Astrocyte (in vitro differentiated cells and primary cell): Measurements from ENCODE around the gene MDK. TPM values are rescaled to one million over a fixed set of nuclear protein-coding genes. Genes with fewer than 3 reads are reported as not detected.

Experiments
- DNase-seq: peaks from one replicate; pipeline ENCODE4 v3.0.0-alpha.2; 2010; ENCODE audit warnings: low read depth
- FAIRE-seq: peaks from 2 replicates; lab custom pipeline; 2011; peaks lifted over from hg19 to GRCh38; lab: Jason Lieb, UNC
- H2AFZ ChIP-seq: 2 replicates; pipeline ENCODE4 v1.6.0; 2012; ENCODE audit warnings: low read depth, low read length, inconsistent platforms
- H3K27ac ChIP-seq: 2 replicates; pipeline ENCODE4 v1.5.1; 2011; ENCODE audit warnings: low read depth, low read length, inconsistent platforms
- H3K27me3 ChIP-seq: 2 replicates; pipeline ENCODE4 v1.6.0; 2011; ENCODE audit warnings: low read length, inconsistent platforms; ENCODE audit not compliant: insufficient read depth
- H3K36me3 ChIP-seq: 2 replicates; pipeline ENCODE4 v1.5.1; 2011; ENCODE audit warnings: low read length, inconsistent platforms; ENCODE audit not compliant: insufficient read depth
- H3K4me1 ChIP-seq: 2 replicates; pipeline ENCODE4 v1.5.1; 2011; ENCODE audit warnings: low read length, inconsistent platforms; ENCODE audit not compliant: insufficient read depth
- H3K4me2 ChIP-seq: 2 replicates; pipeline ENCODE4 v1.6.0; 2012; ENCODE audit warnings: low read length, inconsistent platforms
- H3K4me3 ChIP-seq: 2 replicates; pipeline ENCODE4 v1.5.1; 2011; ENCODE audit warnings: low read depth, mild to moderate bottlenecking, low read length, inconsistent platforms; ENCODE audit not compliant: insufficient read depth
- H3K79me2 ChIP-seq: 2 replicates; pipeline ENCODE4 v1.6.0; 2012; ENCODE audit warnings: mild to moderate bottlenecking, low read length, inconsistent platforms; ENCODE audit not compliant: insufficient read depth
- H3K9ac ChIP-seq: 2 replicates; pipeline ENCODE4 v1.6.0; 2012; ENCODE audit warnings: mild to moderate bottlenecking, low read length, inconsistent platforms
- H3K9me3 ChIP-seq: 2 replicates; pipeline ENCODE4 v1.5.1; 2012; ENCODE audit warnings: low read depth, mild to moderate bottlenecking, low read length, inconsistent platforms; ENCODE audit not compliant: insufficient read depth
- H4K20me1 ChIP-seq: 2 replicates; pipeline ENCODE4 v1.6.0; 2012; ENCODE audit warnings: low read length, inconsistent platforms; ENCODE audit not compliant: insufficient read depth
- H3K27ac Mint-ChIP-seq: one replicate; pipeline ENCODE4 v1.8.0; 2021; ENCODE audit warnings: mild to moderate bottlenecking, mixed read lengths; ENCODE audit not compliant: unreplicated experiment
- H3K27me3 Mint-ChIP-seq: one replicate; pipeline ENCODE4 v1.8.0; 2021; ENCODE audit warnings: low read depth, mixed read lengths; ENCODE audit not compliant: unreplicated experiment
- H3K36me3 Mint-ChIP-seq: one replicate; pipeline ENCODE4 v1.8.0; 2021; ENCODE audit warnings: low read depth, mixed read lengths; ENCODE audit not compliant: unreplicated experiment
- H3K4me1 Mint-ChIP-seq: one replicate; pipeline ENCODE4 v1.8.0; 2021; ENCODE audit warnings: low read depth, mixed read lengths; ENCODE audit not compliant: unreplicated experiment
- H3K4me3 Mint-ChIP-seq: one replicate; pipeline ENCODE4 v1.8.0; 2021; ENCODE audit warnings: mild to moderate bottlenecking, moderate library complexity, mixed read lengths; ENCODE audit not compliant: unreplicated experiment
- H3K9me3 Mint-ChIP-seq: one replicate; pipeline ENCODE4 v1.8.0; 2021; ENCODE audit warnings: mild to moderate bottlenecking, mixed read lengths; ENCODE audit not compliant: unreplicated experiment
- EZH2 ChIP-seq: IDR thresholded peaks from 2 replicates; pipeline ENCODE4 v1.6.1; 2012; ENCODE audit warnings: mild to moderate bottlenecking, low read length, inconsistent platforms; ENCODE audit not compliant: insufficient read depth
- total RNA-seq: library from RNA; stranded (reverse); gene quantifications from 2 replicates; pipeline ENCODE4 v1.2.1, GENCODE V29; 2021
- TF ChIP-seq, protein P1 (sequence below): IDR thresholded peaks from 2 replicates; pipeline ENCODE4 v1.5.1; 2011; ENCODE audit warnings: low read depth, mild to moderate bottlenecking, inconsistent platforms, low read length, moderate library complexity; ENCODE audit not compliant: insufficient read depth

The MDK gene
- total RNA-seq, 1 donor from 2014 or later: 325 TPM

DNA sequence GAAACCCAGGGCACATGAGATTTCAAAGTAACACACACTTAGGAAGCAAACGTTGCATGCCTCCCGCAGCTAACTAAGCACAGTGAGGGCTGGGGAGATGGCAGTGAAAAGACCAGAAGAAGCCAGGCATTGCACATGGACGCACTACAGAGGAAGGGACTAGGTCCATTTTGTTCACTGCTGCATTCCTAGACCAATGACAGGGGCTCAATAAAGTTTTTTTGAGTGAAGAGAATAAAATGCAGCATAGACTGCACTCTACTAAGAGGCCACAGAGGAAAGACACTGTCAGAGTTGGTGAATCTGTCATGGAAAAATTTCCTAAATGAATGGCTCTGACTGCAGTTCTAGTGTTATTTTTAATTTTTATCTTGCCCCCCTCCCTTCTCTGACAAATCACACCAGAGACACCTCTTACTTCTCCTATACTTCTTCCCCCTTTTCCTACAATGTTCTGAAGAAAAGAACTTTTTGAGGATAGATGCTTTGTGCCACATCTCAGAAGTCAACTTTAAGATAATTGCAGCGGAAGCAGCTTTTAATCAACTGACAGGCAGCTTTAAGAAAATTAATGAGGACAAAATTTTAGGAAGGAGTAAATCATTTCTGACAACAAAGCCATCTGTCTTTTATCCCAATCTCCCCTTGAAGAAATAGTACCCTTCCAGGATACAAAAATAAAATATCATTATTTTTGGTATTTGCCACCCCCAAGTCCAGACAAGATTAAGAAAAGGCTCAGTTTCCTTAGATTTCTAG lies 44.9 kb downstream of the MDK start:
- peaks cover 10% of the 10 kb centered on the region for H3K36me3 ChIP-seq
- no peak overlapping the region for H3K27ac Mint-ChIP-seq
- peaks cover 6% of the 10 kb centered on the region for H4K20me1 ChIP-seq
- no peaks in the 10 kb centered on the region for H3K27me3 ChIP-seq
- no peak overlapping the region for H3K4me2 ChIP-seq
- DNase-seq (no peak), FAIRE-seq (no peak)
- H3K4me3 ChIP-seq: no peak overlapping the region
- H3K4me3 Mint-ChIP-seq: no peak overlapping the region
- no peak overlapping the region for H3K9ac ChIP-seq
- TF ChIP-seq EZH2: no peak
- TF ChIP-seq, protein P1, sequence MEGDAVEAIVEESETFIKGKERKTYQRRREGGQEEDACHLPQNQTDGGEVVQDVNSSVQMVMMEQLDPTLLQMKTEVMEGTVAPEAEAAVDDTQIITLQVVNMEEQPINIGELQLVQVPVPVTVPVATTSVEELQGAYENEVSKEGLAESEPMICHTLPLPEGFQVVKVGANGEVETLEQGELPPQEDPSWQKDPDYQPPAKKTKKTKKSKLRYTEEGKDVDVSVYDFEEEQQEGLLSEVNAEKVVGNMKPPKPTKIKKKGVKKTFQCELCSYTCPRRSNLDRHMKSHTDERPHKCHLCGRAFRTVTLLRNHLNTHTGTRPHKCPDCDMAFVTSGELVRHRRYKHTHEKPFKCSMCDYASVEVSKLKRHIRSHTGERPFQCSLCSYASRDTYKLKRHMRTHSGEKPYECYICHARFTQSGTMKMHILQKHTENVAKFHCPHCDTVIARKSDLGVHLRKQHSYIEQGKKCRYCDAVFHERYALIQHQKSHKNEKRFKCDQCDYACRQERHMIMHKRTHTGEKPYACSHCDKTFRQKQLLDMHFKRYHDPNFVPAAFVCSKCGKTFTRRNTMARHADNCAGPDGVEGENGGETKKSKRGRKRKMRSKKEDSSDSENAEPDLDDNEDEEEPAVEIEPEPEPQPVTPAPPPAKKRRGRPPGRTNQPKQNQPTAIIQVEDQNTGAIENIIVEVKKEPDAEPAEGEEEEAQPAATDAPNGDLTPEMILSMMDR: no peak
- no peaks in the 10 kb centered on the region for H3K9me3 Mint-ChIP-seq
- no peaks in the 10 kb centered on the region for H3K9me3 ChIP-seq
- no peaks in the 10 kb centered on the region for H3K4me1 ChIP-seq
- H3K27ac ChIP-seq: no peak overlapping the region
- H3K36me3 Mint-ChIP-seq: peaks cover 20% of the 10 kb centered on the region
- no peaks in the 10 kb centered on the region for H3K27me3 Mint-ChIP-seq
- H3K79me2 ChIP-seq: no peaks in the 10 kb centered on the region
- no peak overlapping the region for H2AFZ ChIP-seq
- H3K4me1 Mint-ChIP-seq: peaks cover 16% of the 10 kb centered on the region

DNA sequence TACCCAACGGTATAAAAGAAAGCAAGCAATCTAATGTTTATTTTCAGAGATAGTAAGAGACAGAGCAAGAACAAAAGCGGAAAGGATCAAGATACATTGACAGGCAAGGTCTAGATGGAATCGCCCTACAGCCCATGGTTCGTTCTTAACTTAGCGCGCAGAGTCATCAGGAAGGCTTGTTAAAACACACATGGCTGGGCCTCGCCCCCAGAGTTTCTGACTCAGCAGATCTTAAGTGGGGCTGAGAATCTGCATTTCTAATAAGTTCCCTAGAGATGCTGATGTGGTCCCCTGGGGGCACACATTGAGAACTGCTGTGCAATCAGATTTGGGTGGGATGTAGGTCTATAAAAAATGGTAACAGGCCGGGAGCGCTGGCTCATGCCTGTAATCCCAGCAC lies 45.9 kb downstream of the MDK start:
- no peaks in the 10 kb centered on the region for H3K4me1 ChIP-seq
- H3K9me3 ChIP-seq: no peaks in the 10 kb centered on the region
- no peak for FAIRE-seq
- H3K27me3 Mint-ChIP-seq: no peaks in the 10 kb centered on the region
- no peak overlapping the region for H3K27ac ChIP-seq
- no peak overlapping the region for H3K27ac Mint-ChIP-seq
- H2AFZ ChIP-seq: no peak overlapping the region
- H3K4me1 Mint-ChIP-seq: peaks cover 16% of the 10 kb centered on the region
- H3K4me3 ChIP-seq: no peak overlapping the region
- peaks cover under 1% of the 10 kb centered on the region for H4K20me1 ChIP-seq
- H3K79me2 ChIP-seq: no peaks in the 10 kb centered on the region
- H3K9ac ChIP-seq: no peak overlapping the region
- H3K27me3 ChIP-seq: no peaks in the 10 kb centered on the region
- peaks cover 8% of the 10 kb centered on the region for H3K36me3 ChIP-seq
- DNase-seq: no peak
- H3K9me3 Mint-ChIP-seq: no peaks in the 10 kb centered on the region
- no peak overlapping the region for H3K4me3 Mint-ChIP-seq
- no peak overlapping the region for H3K4me2 ChIP-seq
- TF ChIP-seq, protein P1: no peak
- no peak for TF ChIP-seq EZH2
- H3K36me3 Mint-ChIP-seq: peaks cover 19% of the 10 kb centered on the region

DNA sequence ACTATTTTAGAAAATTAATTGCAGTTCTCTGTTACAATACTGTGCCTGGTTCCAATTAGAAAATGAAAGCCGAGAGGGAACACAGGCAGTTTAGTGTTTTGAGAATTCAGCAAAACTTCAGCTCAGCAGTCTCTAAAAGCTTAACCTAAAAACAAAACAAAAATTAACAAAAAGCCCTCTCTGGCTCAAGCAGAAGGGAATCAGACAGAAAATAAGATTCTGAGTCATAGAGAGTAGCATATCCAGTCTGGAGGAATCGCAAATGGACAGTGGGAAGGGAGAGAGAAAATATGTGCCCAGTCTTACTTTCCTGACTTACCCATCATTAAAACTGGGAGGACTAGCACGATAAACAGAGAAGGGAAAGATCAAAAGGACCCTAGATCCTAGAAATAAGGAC lies 48.2 kb downstream of the MDK start:
- Histone ChIP-seq H3K36me3 (peaks cover 18% of the 10 kb centered on the region), H3K9me3 (no peaks in the 10 kb centered on the region), H3K4me1 (no peaks in the 10 kb centered on the region), H3K4me3 (no peak overlapping the region), H3K27ac (no peak overlapping the region), H3K79me2 (no peaks in the 10 kb centered on the region), H3K4me2 (no peak overlapping the region), H2AFZ (no peak overlapping the region), H4K20me1 (peaks cover 6% of the 10 kb centered on the region), H3K27me3 (no peaks in the 10 kb centered on the region), H3K9ac (no peak overlapping the region)
- no peak overlapping the region for H3K4me3 Mint-ChIP-seq
- DNase-seq (no peak), FAIRE-seq (no peak)
- no peak overlapping the region for H3K27ac Mint-ChIP-seq
- H3K27me3 Mint-ChIP-seq: no peaks in the 10 kb centered on the region
- H3K9me3 Mint-ChIP-seq: no peaks in the 10 kb centered on the region
- H3K4me1 Mint-ChIP-seq: peaks cover 16% of the 10 kb centered on the region
- TF ChIP-seq, protein P1: no peak
- TF ChIP-seq EZH2: no peak
- peaks cover 21% of the 10 kb centered on the region for H3K36me3 Mint-ChIP-seq
